ENCODE measurements around the gene FLRT3. TPM values are rescaled to one million over a fixed set of nuclear protein-coding genes. Genes with fewer than 3 reads are reported as not detected.

The FLRT3 gene
- not detected in 2 replicates for total RNA-seq

DNA sequence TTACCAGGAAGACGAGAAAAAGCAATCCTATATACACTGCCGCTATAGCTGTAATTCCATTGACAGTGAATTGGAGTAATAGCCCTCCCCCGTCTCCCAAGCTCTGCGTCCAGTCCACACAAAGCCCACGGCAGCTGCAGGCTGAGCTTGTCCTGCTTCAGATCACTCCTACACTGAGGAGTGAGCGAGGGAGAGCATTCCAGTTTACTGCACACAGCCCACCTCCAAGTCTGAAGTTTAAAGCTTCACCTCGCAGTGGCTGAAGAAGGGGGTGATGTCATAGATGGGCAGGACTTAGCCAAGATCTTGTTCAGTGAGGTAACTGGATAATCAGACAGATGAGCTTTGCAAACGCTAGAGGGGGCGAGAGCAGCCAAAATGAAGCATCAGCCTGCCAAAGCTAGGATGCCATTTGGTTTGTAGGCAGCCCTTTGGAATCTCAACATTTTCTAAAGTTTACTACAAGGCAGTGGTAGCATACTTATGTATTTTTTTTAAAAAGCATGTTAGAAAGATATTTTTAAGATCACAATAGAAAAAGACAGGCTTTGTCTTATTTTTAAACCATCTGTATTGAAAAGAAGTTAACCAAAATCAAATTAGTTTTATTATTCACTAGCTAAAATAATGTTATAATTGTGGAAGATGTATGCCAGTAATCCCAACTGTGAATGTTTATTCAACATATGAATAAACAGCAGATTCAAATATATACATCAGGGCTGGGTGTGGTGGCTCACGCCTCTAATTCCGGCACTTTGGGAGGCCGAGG lies at the start of gene FLRT3:
Gene FLRT3, minus strand, starts transcription at position 213 of the 772 bp plus-strand sequence. CDS start 10,106 bp downstream, outside the sequence.
- intact Hi-C loops (cut with micrococcal nuclease) = no loop called here

DNA sequence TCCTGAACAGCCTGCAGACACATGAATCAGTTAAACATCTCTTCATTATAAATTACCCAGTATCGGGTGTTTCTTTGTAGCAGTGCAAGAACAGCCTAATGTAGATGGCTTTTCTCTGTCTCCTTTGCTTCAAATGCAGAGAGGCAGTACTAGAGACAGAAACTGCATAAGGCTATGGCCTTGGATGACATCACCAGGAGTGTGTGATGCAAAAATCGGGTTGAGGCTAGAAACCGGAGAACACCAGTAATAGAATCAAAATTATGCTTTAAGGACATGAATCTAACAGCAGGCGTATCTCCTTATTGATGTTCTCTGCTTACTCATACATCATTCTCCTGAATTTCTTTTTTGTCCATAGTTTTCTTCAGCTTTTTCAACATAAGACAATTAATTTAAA lies 49.3 kb upstream of the FLRT3 start:
- intact Hi-C loops (cut with micrococcal nuclease) = no loop called here

DNA sequence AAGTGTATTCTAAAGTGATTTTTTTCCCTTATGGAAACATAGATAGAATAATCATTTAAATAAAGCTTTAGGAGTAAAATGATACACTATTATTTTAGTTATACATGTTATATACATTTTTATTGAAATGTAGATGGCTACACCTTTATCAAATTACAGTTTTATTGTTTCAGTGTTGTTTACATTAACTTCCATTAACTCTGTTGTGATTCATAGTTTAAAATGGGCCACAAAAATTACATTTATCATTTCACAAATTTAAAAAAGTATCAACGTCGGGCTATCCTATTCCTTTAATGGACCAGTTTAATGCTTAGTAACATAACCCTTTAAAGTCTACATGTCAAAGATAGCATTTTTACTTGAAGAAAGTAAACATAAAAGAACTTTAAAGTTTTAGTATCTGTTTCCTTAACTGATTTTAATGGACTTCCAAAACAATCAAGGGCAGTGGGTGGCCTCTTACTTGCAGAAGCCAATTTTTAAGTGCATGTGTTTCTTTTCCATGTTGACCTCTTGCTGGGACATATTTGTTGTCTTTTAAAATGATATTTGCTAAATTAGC lies 47.8 kb upstream of the FLRT3 start:
- intact Hi-C loops (cut with micrococcal nuclease) = no loop called here

DNA sequence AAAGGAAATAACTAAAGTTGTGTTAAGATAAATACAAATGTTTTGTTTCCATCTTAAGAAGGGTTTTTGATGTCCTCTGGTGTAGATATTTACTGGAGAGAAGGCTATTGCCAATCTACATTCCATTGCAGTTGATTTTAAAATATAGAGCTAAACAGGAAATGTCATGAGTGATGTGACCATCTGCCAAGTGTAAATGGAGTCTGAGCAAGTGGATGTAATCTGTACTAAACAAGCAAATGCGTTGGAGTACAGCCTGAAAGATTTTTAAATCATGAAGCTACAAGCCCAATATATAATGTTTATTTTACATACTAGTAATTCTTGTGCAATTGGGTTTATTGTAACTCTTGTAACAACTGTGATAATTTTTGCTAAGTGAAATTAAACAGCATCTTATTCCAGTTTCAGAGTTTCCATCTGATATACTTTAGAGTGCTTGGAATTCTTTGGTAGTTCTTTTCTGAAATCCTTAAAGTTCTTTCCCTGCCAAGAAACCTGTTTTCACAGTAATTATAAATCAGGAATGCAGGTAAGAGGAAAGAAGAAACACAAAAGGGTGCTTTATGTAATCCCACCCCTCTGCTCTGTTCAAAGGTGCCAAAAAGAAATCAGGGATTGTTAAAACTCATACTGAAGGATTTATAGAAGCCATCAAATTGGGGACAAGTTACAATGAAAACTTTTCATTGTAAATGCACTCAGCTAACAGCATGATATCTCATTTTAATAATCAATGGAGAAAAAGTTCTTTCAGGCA lies 47.2 kb upstream of the FLRT3 start:
- intact Hi-C loops (cut with micrococcal nuclease) = no loop called here

DNA sequence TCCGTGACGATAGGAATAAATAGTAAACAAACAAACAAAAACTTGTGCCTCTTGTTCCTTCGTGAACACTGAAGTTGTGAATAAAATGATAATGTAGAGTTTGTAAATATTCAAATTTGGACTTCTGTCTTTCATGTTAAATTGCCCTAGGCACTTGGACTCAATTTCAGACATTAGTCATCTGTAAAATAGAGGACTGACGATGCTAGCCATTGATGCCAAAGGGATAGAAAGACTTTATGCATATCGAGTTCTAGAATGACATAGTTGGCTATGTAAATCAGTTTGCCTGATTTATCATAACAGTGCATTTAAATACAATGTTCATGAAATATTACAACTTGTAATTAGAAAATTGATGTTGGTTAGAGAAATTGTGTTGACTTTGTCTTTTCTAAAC lies 45.9 kb upstream of the FLRT3 start:
- intact Hi-C loops (cut with micrococcal nuclease) = no loop called here

DNA sequence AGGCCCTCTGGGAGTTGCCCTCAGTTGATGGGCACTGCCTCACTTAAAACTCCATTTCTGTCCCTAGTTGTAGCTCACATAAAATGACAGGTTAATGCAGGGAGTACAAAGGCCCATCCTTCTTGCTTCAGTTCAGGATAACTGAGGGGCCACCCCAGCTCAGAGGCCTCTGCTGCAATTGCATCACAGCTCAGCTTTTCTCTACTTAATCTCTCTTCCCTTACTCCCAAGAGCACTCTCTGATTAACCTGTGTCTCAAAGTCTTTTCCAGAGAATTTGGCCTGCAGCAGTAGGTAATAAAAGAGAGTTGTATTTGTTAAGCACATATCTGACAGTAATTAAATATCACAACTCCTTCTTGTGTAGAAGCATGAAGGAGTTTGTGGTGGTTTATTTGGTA lies 40.9 kb upstream of the FLRT3 start:
- intact Hi-C loops (cut with micrococcal nuclease) = no loop called here

DNA sequence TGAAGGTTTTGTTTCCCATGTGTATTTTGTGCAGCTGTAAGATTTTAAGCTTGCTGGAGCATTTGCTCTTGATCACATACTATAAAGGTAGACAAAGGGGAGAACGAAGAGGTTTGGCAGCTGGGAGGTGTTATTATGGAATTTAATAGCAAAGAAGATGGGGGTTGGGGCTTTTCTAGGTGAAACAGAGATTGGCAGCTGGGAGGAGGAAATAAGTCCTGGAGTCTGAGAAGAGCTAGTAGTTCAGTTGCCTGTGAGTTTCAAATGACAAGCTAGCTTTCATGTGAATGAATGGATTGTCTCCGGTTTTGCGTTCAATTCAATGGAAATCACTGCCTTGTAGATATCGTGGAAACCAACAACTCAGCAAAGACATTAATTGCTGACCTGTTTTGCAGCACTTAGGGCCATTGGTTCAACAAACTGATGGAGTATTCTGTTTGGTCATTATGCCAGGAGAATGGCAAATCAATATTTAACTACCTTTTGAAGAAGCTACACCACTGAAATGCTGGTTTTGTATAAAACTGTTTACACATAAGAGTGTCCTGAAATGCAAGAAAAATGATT lies 38.1 kb upstream of the FLRT3 start:
- intact Hi-C loops (cut with micrococcal nuclease) = no loop called here

DNA sequence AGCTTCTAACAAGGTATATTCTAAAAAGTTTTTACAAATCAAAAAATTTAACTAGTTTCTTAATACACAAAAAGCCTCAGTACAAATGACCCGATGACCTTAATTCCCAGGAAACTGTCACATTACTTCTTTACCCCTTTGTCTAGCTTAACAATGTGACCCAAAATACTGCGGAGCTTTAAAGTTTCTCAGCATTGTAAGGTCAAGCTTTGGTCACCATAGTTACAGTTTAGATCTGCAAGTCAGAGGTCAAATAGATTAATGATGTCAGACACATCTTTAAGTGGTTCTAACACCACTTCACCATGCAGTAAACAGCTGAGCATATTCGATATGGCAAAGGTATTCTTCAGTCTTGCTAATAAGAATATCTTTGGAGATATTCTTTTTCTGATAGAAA lies 36.8 kb upstream of the FLRT3 start:
- intact Hi-C loops (cut with micrococcal nuclease) = no loop called here

DNA sequence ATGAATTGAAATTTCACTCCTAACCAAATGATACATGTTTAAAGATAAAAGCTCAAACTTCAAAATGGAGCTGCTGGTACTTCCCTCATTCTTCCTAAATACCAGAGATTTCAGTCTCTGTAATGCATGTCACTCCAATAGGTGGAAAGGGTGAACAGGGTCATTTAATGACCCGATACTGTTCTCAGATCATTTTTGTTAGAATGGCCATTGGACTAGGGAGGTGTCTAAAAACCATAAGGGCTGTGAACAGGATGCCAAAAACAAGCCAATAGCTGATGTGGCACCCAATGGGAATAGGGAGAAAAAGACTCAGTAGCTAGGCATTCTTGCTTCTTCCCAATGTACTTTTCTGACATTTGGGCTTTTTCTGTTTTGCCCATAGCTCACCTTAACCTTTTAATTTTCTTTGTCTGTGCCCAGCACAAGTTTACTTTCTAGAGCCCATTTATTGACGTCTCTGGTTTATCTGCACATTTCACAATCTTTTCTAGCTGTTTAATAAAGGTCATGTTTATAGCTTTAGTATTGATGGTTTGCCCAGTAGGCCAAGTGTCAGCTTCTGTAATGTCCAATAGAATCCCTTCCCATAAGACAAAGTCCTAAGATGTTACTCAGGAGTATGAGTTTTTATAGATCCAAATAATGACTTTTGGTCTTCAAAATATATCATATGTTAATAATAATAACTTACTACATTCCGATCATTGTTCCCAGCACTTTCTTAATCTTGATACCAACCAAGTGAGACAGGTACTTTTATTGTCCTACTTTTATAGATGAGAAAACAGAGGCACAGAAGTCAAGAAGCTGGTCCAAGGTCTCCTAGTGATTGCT lies 24.3 kb upstream of the FLRT3 start:
- intact Hi-C loops (cut with micrococcal nuclease) = no loop called here

DNA sequence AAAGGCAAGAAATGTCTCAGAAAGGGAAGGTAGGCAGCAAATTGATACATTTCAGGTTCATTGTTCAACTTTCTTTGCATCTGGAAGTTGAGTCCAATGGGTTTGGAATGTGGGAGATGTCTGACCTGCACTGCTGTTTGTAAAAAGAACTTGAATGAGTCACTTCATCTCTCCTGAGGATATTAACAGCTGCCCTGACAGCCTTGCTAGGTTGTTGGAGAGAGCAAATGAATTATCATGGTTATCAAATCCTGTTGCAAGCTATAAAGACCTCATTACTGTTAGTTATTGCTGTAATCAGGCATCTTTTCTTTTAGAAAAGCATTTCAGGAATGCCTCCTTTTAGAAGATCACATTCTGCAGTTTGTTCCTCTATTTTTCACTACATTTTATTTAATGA lies 23.0 kb upstream of the FLRT3 start:
- intact Hi-C loops (cut with micrococcal nuclease) = no loop called here

DNA sequence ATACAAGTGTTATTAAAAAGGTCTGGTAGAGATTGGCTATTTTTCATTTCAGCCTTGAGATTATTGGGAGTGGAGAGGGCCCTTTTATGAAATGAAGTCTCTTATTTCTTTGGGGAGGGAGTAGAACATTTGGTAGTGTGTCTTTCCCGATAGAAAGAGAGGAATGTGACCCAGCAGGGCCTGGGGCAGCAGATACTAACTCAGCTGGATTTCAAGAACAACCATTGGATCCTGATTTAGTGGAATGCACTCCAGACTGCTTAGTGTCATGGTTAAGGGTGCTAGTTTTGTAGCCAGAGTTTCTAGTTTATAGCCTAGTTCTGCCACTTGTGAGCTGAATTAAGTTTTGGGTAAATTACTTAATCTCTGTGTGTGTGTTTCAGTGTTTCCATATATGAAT lies 18.4 kb upstream of the FLRT3 start:
- intact Hi-C loops (cut with micrococcal nuclease) = no loop called here

DNA sequence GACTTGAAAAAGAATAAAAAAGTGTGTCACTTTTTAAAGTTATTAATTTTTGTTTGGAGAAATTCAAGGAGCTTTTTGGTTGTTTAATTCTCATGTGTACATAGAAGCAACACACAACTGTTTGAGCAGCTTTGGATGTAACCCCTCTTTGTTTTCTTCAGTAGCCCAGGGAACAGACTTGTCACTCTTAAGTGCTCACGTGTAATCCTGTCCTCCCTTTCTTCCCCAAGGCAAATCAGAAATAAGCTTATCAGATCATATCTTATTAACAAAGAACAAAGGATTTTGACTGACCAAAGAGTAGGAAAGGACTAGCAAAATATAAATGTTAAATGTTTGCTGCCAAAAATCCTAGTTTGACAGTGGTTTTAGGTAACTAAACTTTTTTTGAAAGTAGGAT lies 7.3 kb upstream of the FLRT3 start:
- intact Hi-C loops (cut with micrococcal nuclease) = no loop called here

DNA sequence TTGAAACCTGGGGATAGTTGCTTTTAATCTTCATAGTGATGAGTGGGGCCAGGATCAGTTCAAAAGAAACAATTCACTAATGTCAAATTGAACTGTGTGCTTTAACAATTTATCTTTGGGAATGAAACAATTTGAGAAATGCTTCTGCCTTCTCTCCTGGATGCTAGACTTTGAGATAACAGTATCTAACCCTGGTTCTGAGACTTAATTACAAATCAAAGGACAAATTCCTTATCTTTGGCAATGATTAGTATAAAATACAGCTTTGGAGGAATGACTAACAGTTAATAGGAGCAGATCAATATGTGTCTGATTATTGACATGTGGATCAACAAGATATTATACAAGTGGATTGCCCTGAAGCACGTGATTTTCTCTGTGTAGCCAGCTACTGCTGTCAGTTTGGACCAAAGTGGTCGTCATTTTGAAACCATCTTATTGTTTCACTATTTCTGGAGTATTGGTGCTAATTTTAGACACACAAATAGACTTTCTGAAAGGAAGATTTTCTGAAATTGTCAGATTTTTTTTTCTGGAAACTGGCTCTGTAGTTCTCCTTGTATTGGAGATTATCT lies 6.2 kb upstream of the FLRT3 start:
- intact Hi-C loops (cut with micrococcal nuclease) = no loop called here

DNA sequence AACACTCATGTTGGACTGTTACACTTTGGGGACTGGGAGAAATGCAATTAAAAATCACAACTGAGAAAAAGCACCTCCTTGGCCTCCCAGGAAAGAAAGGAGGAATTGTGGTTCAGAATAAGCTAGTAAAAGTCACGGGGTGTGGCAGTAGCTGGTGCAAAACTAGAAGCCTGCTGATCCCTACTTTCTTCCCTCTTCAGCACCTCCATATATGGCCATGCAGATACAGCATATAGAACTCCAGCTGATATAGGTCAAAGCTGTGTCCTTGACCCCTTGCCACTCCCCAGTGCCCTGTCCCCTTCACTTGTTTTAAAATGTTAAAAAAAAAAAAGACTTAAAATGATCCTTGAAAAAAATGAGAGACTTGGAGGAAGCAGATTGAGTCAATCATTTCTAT lies 5.5 kb upstream of the FLRT3 start:
- intact Hi-C loops (cut with micrococcal nuclease) = no loop called here

DNA sequence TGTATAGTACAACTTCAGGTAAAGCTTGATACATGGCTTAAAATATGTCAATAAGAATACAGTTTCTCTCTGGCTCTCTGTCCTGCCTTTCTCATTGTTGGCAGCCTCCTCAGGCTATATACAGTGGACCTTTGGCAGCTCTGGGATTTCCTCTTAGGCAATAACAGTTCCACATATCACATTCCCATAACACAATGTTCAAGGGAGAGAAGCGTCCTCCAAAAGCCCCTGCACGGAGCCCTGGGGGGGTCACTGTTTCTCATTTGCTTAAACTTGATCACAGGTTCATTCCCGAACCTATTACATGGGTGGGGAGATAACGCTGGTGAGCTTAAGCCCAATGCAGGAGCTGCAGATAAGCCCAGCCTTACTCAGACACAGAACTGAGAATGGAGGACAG lies 4.4 kb upstream of the FLRT3 start:
- intact Hi-C loops (cut with micrococcal nuclease) = no loop called here

DNA sequence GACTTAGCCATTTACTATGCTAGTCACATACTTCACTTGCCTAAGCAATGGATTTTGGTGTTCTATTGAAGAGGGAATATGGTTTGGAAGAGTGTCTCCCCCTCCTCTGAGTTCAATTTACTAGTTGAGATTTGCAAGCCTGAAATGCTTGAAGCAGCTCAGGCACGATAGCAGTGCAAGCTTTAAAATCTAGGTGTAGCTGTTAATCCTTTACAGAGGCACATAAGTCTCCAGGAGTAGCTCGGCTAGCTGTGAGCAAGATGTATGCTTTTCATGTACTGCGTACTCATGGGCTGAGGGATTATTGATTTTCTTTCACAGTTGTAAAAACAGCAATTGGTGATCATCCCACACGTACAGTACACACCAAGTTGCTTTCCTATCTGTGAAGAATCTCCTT lies 726 bp downstream of the FLRT3 start:
- intact Hi-C loops (cut with micrococcal nuclease) = no loop called here

DNA sequence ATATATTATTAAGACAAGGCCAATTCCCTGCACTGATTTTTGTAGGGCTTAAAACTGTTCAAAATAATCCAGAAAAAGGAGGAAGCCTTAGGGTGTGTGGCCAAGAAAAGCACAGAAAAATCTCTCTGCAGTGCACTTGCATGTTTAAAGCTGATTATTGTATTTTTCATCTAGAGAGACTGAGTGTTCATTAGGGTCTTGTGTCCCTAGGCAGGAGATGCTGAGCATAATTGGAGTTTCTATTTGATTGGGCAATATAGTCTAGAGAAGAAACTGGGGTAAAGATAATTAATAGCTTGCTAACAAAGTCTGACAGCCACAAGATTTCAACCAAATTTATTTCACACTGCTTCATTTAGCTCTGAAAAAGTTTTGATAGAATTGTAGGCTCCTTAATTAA lies 2.4 kb downstream of the FLRT3 start:
- intact Hi-C loops (cut with micrococcal nuclease) = no loop called here

DNA sequence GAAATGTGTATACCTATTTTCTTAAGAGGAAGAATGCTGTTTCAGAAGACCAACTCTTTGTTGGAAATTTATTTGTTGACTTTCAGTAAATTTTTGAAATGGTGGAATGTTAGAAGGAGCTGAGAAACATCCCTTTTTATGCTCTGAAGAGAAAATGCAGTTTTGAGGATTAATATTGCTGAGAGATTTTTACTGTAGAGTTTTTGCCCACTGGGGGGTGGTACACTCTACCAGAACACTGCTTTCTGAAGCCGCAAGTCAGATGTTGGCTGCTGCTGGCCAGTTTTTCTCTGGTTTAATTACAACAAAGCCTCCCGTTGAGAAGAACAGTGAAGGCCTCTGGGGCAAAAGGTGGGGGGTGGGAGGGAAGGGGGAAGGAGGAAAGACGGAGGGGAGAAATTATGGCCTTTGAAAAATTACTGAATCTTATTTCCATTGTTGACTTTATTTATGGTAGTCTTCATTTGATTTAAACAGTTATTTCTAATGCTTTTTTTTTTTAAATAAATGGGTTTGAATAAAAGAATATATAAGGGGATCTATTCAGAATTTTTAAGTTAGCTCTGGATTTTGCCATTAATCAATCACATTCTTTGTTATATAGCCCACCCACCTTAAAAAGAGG lies 3.0 kb downstream of the FLRT3 start:
- intact Hi-C loops (cut with micrococcal nuclease) = no loop called here

DNA sequence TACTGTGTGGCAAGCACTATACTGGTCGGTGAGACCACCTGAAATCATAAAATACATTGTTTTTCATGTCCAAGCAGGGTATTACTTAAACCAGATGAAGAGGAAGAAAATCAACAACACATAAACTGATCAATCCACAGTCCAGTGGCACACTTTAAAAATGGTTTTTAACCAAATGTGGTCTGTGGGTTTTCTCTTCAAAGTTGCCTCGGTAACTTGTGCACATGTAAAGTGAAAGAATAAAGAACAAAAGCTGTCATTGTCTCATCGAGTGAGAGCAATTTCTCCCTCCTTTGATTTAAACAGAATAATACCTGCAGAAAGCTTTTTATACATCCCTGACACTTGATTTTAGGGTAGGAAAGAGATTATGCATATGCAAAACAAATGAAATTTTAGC lies 3.7 kb downstream of the FLRT3 start:
- intact Hi-C loops (cut with micrococcal nuclease) = no loop called here

DNA sequence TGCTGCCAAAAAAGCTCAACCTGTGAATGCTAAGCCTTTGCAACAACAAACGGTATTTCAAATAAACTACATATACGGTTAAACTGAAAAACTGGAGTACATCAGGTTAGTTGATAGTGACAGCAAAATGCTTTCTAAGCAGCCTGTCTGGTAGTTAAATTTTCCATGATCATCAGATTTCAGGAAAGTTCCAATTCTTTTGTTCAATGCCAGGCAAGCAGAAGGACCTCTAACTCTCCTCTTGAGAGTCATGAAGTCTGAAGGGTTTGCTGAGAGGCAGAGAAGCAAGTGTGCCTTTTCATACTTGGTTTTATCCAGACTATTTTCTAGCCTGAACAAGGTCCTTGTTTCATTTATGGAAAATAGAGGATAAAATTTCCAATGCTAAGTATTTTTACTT lies 4.5 kb downstream of the FLRT3 start:
- intact Hi-C loops (cut with micrococcal nuclease) = no loop called here

DNA sequence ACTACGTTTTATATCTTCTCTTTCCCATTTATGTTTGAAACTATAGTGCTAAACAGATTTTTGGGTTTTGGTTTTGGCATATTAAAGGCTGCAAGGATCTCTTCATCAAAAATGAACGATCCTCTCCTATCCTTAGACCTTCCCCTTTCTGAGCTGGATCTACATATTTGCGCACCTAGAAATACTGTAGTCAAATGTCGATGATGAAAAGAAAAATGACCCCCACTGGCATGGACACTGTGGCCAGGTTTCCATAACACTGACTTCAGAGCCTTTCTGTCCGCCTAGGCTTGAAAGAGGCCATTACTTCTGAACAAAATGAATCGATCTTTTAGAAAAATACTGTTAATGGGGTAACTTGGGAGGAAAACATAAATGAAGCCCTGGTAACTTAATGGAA lies 5.8 kb downstream of the FLRT3 start:
- intact Hi-C loops (cut with micrococcal nuclease) = no loop called here
